GM19452 (cell line): ENCODE measurements around the gene ARHGEF16.

Source experiments
- ATAC-seq: cut with Tn5 transposase; IDR thresholded peaks from one replicate; pipeline ENCODE4 v1.9.1; 2021; ENCODE audit not compliant: unreplicated experiment

ARHGEF16 gene

DNA sequence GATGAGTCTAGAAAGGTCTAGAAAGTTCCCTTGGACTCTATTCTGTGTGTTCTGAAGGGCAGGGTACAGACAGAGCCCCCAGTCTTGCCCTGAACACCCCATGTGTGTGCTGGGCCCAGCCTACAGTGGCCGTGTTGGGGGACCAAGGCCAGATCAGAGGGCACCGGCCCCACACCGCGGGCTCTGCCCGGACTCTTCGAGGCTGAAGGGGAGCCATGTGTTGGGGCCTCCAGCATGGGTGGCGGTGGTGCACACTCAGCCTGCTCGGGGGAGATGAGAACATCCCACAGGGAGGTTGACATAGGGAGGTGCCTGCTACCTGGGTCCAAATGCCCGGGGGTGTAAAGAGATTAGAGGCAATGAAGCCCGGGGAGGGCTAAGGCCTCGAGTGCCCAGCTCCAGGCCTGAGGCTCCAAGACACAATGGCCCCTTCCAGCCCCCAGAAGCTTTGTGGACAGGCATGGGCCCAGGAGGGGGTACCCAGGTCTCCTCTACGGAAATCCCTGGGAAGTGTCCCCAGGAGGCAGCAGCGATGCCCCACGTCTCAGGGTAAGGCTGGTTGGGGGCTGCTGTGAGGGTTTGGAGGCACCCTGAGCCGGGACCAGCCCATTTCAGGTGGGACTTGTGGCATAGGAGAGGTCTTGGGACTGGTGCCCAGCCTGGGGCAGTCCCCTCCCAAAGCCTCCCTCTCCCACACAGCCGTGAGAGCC, 12.1 kb downstream of the ARHGEF16 start:
- no peak for ATAC-seq

DNA sequence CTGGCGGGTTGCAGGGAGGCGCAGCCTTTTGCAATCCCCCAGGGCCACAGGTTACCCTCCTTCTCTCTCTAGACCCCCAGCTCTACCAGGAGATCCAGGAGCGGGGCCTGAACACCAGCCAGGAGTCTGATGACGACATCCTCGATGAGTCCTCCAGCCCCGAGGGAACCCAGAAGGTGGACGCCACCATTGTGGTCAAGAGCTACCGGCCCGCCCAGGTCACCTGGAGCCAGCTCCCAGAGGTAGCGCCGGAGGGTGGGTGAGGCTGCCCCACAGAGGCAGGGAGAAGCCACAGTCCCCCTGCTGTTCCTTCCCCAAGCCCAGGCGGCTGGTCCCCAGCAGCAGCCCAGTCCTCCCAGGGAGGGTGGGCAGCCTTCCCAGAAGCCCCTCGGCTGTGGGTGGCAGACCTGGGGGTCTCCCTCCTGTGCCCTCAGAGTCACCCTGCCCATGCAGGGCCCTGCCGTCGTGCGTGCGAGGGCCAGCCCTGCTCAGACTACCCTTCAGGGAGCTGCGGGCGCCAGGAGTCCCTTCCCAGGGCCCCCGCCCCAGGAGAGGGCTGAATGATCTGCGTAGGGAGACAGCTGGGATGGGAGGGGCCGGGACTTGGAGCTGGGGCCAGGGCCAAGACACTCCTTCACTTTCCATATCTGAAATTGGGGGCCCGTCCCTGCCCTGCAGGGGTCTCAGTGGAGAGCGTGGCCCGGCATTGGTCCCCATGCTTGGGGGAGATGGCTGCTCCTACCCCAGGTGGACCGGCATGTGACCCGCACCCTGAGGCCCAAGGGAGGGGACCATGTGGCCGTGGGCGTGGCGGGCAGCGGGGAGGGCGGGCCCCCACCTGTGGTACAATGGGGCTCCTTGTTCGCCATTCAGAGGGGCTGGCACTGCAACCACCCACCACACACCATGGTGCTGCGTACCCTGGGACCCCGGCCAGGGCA, 12.9 kb downstream of the ARHGEF16 start:
- no peak for ATAC-seq

GRCh38 chr1:3468236-3469103, 14.0 kb downstream of the ARHGEF16 start:
- no peak for ATAC-seq

- no peak for ATAC-seq
Measured at GRCh38 chr1:3469104-3469848, 14.8 kb downstream of the ARHGEF16 start.

DNA sequence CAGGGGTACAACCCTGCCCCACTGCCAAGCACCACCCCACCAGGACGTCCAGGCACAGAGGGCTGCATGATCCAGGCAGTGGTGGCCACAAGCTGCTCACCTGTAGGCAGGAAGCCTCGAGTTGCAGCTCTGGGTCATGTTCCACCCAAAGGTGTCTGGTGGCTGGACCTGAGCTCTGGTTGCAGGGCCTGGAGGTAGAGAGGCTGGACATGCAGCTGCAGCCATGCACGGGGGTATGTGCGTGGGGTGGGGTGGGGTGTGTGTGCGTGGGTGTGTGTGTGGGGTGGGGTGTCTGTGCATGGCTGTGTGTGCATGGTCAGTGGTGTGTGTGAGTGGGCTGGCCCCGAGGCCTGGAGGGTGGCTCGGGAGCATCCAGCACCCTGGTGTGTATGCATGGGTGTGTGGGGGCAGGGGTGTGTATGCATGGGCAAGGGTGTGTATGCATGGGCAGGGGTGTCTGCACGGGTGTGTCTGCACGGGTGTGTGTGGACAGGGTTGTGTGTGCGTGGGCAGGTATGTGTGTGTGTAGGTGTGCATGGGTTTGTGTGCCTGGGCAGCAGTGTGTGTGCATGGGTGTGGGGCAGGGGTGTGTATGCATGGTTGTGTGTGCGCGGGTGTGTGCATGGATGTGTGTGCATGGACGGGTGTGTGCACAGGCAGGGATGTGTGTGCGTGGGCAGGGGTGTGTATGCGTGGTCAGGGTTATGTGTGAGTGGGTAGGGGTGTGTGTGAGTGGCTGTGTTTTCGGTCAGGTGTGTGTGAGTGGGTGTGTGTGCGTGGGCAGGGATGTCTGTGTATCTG, 15.6 kb downstream of the ARHGEF16 start:
- ATAC-seq = no peak

DNA sequence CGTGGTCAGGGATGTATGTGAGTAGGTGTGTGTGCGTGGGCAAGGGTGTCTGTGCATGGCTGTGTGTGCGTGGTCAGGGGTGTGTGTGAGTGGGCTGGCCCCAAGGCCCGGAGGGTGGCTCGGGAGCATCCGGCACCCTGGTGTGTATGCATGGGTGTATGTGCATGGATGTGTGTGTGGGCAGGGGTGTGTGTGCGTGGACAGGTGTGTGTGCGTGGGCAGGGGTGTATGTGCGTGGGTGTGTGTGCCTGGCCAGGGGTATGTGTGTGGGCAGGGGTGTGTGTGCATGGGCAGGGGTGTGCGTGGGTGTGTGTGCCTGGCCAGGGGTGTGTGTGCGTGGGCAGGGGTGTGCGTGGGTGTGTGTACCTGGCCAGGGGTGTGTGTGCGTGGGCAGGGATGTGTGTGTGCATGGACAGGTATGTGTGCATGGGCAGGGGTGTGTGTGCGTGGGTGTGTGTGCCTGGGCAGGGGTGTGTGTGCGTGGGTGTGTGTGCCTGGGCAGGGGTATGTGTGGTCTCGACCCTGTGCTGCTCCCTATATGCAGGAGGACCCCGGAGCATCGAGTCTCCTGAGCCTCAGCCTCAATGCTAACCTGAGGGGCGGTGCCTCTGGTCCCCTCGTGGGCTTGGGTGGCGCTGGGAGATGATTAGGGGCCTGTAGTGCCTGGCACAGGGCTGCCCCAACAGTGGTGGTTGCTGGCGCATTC, 16.3 kb downstream of the ARHGEF16 start:
- no peak for ATAC-seq

DNA sequence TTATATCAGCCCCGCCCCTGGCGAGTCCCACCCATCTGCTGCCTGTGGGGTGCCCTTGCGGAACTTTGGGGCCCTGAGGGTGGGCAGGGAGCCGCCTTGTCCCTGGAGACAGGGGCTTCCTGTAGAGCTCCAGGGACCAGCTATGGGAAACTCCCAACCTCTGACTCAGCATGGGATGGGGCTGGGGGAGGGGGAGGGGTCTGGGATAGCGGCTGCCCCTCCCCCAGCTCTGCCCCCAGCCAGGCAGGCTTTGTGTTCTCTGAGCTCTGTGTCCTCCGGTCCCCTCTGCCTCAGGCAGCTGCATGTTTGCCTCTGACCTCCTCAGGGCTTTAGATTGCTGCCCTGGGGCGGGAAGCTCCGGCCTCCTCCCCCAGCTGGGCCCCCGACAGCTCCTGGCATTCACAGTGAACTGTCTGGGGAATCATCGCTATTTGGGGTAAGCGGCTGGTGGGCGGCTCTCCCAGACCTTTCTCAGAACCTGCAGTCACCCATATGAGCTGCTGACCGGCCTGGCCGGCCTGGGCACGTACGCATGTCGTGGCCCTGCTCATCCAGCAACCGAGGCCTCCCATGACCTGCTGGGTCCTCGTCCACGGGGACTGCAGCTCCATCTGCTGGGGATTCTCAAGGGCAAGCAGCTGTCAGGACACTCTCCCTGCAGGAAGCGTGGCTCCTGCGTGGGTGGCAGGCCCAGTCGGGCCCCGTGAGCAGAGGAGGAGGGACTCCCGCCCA, 17.1 kb downstream of the ARHGEF16 start:
- ATAC-seq = no peak

DNA sequence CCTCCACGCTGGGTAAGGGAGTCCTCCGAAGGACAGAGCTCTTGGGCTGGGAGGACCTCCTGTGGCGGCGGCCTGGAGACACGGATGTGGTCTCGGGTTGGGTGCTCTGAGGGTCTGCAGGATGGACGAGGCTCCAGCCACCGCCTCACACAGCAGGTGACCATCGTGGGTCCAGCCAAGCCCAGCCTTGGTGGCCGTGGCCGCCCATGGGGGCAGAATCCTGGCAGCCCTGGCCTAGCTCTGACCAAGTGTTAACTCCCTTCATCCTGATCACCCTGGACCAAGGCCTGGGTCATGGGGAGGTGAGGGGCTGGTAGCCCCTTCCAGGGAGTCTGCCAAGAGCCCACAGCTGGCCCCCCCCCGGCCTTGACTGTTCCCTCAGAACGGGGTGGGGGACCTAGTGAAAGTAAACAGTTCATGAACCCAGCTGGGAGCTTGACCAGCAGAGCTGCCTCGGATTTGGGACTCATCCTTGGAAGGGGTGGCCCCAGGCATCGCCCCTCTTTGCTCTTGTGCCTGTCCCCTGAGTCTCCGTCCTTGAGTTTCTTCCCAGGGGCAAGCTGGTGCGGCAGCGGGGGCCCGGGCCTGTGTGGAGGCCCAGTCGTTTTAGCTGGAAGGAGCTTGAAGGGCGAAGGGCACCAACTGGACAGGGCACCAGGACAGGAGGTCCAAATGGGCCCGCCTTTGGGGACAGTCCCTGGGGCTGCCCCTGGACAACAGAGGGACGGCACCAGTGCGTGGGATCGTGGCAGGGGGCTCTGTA, 17.8 kb downstream of the ARHGEF16 start:
- ATAC-seq = no peak

DNA sequence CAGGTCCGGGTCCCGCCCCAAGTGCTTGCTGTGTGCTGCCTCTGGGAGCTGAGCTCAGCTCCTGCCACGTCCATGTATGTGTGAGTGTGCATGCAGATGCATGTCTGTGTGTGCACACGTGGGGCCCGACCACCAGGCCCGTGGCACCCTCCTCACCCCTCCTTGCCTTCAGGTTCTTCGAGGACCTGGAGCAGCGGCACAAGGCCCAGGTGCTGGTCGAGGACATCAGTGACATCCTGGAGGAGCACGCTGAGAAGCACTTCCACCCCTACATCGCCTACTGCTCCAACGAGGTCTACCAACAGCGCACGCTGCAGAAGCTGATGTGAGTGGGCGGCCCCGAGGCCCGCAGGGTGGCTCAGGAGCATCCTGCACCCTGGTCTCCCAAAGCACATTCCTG, 18.4 kb downstream of the ARHGEF16 start:
- ATAC-seq = no peak

- ATAC-seq = no peak
Measured at GRCh38 chr1:3473381-3473844, 18.9 kb downstream of the ARHGEF16 start.

DNA sequence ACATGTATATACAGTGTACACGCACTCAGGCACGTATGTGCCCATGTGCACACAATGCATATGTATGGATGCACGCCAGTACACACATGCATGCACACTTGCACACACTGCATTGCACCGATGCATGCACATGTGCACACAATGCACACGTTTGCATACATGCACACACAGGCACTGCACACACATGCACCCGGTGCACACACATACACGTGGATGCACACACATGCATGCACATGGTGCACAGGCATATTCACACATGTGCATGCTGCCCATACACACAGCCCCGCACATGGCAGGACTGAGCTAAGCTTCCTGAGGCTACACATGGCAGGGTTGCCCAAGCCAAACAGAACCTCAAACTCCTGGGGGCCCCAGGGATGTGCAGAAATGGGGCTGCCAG, 19.6 kb downstream of the ARHGEF16 start:
- ATAC-seq = no peak

- no peak for ATAC-seq
Measured at GRCh38 chr1:3474421-3474820, 20.0 kb downstream of the ARHGEF16 start.

- no peak for ATAC-seq
Measured at GRCh38 chr1:3475839-3476573, 21.5 kb downstream of the ARHGEF16 start.

DNA sequence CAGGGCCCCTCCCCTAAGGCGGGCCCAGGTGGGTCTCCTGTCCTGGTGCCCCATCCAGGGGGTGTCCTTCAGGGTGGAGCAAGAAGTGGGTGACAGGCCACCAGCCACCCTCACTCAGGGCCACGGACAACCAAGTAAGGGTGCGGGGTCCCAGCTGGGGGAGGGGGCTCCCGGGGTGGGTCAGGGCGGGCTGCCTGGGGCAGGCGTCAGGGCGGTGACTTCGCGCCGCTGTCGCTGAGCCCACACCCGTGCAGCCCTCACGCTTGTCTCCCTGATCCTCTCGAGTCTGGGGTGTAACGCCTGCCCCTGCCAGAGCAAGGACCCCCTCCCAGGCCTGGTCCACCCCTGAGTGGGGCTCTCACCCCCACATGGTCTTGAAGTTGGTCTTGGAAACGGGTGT, 22.2 kb downstream of the ARHGEF16 start:
- no peak for ATAC-seq

DNA sequence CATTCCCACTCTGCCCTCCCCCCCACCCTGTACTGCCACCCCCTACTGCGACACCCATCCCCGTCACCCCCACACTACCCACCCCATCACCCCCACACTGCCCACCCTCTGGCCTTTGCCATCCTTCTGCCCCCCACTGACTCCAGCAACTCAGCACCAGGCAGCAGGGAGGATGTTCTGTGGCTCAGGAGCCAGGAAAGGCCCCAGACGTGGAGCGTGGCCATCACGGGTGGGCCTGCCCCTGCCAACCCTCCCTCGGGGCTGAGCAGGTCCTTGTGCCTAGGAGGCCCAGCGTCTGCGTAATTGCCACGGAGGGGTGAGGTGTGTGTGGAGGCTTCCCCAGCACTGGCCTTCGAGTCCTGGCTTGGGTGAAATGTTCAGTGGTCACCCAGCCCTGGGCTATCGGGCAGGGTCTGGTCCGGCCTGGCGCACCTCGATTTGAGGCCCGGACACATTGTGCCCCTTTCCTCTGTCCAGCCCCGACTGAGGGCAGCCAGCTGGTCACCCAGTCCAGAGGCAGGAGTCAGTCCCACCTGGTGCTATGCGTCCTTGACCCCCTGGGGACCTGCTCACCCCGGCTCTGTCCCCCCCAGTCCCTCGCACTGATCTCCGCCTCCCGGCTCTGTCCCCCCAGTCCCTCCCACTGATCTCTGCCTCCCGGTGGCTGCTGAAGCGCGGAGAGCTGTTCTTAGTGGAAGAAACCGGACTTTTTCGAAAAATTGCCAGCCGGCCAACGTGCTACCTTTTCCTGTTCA, 23.0 kb downstream of the ARHGEF16 start:
- ATAC-seq = no peak

DNA sequence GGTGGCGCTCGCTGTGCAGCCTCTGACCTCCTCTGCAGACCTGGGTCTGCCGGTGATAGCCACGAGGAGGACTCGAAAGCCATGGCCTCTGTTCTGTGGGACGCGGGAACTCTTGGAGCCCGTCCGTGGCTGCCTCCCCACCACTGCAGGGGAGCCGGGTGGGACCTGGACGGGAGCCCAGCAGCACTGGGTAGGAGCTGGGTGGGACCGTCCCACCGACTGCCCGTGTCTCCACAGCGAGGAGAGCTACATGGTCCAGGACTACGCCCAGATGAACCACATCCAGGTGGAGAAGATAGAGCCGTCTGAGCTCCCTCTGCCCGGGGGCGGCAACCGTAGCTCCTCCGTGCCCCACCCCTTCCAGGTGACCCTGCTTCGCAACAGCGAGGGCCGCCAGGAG, 23.7 kb downstream of the ARHGEF16 start:
- ATAC-seq = no peak
